ENCODE results near the gene TNFRSF18. TPM values are rescaled to one million over a fixed set of nuclear protein-coding genes. Genes with fewer than 3 reads are reported as not detected.
A peak's percentile ranks its signal among the peaks of the same experiment; 100 is the strongest.

TNFRSF18 gene
- total and polyA plus RNA-seq, 2 experiments from 2014 or later = 1.1 to 1.5 TPM

GRCh38 chr1:1191734-1192133 lies 14.7 kb downstream of the TNFRSF18 start:
- H3K4me2 ChIP-seq = no peak overlapping the region
- no peak overlapping the region for H3K4me3 Mint-ChIP-seq
- TF ChIP-seq, protein P1, sequence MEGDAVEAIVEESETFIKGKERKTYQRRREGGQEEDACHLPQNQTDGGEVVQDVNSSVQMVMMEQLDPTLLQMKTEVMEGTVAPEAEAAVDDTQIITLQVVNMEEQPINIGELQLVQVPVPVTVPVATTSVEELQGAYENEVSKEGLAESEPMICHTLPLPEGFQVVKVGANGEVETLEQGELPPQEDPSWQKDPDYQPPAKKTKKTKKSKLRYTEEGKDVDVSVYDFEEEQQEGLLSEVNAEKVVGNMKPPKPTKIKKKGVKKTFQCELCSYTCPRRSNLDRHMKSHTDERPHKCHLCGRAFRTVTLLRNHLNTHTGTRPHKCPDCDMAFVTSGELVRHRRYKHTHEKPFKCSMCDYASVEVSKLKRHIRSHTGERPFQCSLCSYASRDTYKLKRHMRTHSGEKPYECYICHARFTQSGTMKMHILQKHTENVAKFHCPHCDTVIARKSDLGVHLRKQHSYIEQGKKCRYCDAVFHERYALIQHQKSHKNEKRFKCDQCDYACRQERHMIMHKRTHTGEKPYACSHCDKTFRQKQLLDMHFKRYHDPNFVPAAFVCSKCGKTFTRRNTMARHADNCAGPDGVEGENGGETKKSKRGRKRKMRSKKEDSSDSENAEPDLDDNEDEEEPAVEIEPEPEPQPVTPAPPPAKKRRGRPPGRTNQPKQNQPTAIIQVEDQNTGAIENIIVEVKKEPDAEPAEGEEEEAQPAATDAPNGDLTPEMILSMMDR (conservative IDR thresholded peaks at IDR 0.05; ENCODE audit: low read depth in 2 of 2) = no peak
- TF ChIP-seq, protein P2, sequence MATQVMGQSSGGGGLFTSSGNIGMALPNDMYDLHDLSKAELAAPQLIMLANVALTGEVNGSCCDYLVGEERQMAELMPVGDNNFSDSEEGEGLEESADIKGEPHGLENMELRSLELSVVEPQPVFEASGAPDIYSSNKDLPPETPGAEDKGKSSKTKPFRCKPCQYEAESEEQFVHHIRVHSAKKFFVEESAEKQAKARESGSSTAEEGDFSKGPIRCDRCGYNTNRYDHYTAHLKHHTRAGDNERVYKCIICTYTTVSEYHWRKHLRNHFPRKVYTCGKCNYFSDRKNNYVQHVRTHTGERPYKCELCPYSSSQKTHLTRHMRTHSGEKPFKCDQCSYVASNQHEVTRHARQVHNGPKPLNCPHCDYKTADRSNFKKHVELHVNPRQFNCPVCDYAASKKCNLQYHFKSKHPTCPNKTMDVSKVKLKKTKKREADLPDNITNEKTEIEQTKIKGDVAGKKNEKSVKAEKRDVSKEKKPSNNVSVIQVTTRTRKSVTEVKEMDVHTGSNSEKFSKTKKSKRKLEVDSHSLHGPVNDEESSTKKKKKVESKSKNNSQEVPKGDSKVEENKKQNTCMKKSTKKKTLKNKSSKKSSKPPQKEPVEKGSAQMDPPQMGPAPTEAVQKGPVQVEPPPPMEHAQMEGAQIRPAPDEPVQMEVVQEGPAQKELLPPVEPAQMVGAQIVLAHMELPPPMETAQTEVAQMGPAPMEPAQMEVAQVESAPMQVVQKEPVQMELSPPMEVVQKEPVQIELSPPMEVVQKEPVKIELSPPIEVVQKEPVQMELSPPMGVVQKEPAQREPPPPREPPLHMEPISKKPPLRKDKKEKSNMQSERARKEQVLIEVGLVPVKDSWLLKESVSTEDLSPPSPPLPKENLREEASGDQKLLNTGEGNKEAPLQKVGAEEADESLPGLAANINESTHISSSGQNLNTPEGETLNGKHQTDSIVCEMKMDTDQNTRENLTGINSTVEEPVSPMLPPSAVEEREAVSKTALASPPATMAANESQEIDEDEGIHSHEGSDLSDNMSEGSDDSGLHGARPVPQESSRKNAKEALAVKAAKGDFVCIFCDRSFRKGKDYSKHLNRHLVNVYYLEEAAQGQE (IDR thresholded peaks at IDR 0.05; ENCODE audit: unreplicated experiment) = no peak
- TF ChIP-seq EZH2phosphoT487 (IDR thresholded peaks at IDR 0.05; ENCODE audit: unreplicated experiment) (no peak), CREB1 (CRISPR knock-in tag; IDR thresholded peaks at IDR 0.05; ENCODE audit: low read depth) (no peak), JUNB (IDR thresholded peaks at IDR 0.05; ENCODE audit: unreplicated experiment) (no peak), ZNF331 (CRISPR knock-in tag; IDR thresholded peaks at IDR 0.05; ENCODE audit: low read depth) (no peak), STAT1 (IDR thresholded peaks at IDR 0.05; ENCODE audit: unreplicated experiment) (no peak), NANOG (IDR thresholded peaks at IDR 0.05; ENCODE audit: borderline replicate concordance) (no peak), ZNF114 (CRISPR knock-in tag; IDR thresholded peaks at IDR 0.05) (no peak), POLR2AphosphoS5 (IDR thresholded peaks at IDR 0.05; ENCODE audit: low read depth) (no peak)
- ATAC-seq (no peak), DNase-seq (ENCODE audit: low spot score) (peak; percentile 35)
- H3K79me2 ChIP-seq (replicated peaks; ENCODE audit: insufficient read depth) = no peaks in the 10 kb centered on the region
- H3K4me3 ChIP-seq = no peak overlapping the region
- H3K9me2 ChIP-seq (ENCODE audit: insufficient read depth) = no peaks in the 10 kb centered on the region
- no peak overlapping the region for H3K27ac ChIP-seq (ENCODE audit: low read depth)
- H3K9me3 Mint-ChIP-seq = peaks cover 46% of the 10 kb centered on the region
- no peaks in the 10 kb centered on the region for H3K4me1 ChIP-seq (ENCODE audit: insufficient read depth)
- peaks cover 9% of the 10 kb centered on the region; the same call in 2 of the 3 replicates for H3K36me3 Mint-ChIP-seq (ENCODE audit: low read depth)
- no peaks in the 10 kb centered on the region for H3K27me3 Mint-ChIP-seq (ENCODE audit: insufficient read depth, low read depth, poor library complexity)
- no peak overlapping the region for H2AFZ ChIP-seq
- H3K4me1 Mint-ChIP-seq = no peaks in the 10 kb centered on the region
- no peaks in the 10 kb centered on the region for H3F3A ChIP-seq (replicated peaks; ENCODE audit: low read depth)
- H3K27ac Mint-ChIP-seq = no peak overlapping the region
- H3K36me3 ChIP-seq (ENCODE audit: insufficient read depth) = no peaks in the 10 kb centered on the region
- H4K20me1 ChIP-seq (replicated peaks; ENCODE audit: insufficient read depth) = no peaks in the 10 kb centered on the region
- no peaks in the 10 kb centered on the region for H3K27me3 ChIP-seq (ENCODE audit: insufficient read depth)

DNA sequence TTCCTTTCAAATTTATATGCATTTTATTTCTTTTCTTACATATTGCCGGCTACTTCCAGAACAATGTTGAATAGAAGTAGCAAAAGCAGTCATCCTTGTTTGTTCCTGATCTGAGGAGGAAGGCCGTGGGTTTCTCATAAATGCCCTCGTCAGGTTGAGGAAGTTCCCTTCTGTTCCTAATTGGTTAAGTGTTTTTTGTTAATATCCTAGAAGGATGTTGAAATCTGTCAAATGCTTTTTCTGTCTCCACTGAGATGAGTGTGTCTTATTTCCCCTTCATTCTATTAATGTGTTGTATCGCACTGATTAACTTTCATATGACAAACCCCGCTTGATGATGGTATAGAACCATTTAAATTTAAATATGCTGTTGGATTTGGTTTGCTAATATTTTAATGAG lies 17.3 kb downstream of the TNFRSF18 start:
- no peak for DNase-seq (ENCODE audit: low spot score)
- no peak overlapping the region for H3K27ac Mint-ChIP-seq
- Histone ChIP-seq H3K36me3 (ENCODE audit: insufficient read depth) (no peaks in the 10 kb centered on the region), H3K4me1 (ENCODE audit: insufficient read depth) (no peaks in the 10 kb centered on the region), H3F3A (replicated peaks; ENCODE audit: low read depth) (no peaks in the 10 kb centered on the region), H3K4me2 (no peak overlapping the region), H3K9me2 (ENCODE audit: insufficient read depth) (no peaks in the 10 kb centered on the region), H2AFZ (no peak overlapping the region), H3K27me3 (ENCODE audit: insufficient read depth) (no peaks in the 10 kb centered on the region), H3K27ac (ENCODE audit: low read depth) (no peak overlapping the region), H3K4me3 (no peak overlapping the region), H3K79me2 (replicated peaks; ENCODE audit: insufficient read depth) (no peaks in the 10 kb centered on the region), H4K20me1 (replicated peaks; ENCODE audit: insufficient read depth) (no peaks in the 10 kb centered on the region)
- H3K27me3 Mint-ChIP-seq (ENCODE audit: insufficient read depth, low read depth, poor library complexity) = no peaks in the 10 kb centered on the region
- peaks cover 30% of the 10 kb centered on the region for H3K9me3 Mint-ChIP-seq
- no peaks in the 10 kb centered on the region for H3K4me1 Mint-ChIP-seq
- no peak for ATAC-seq
- peaks cover 9% of the 10 kb centered on the region; the same call in 2 of the 3 replicates for H3K36me3 Mint-ChIP-seq (ENCODE audit: low read depth)
- H3K4me3 Mint-ChIP-seq = no peak overlapping the region
- TF ChIP-seq EZH2 (IDR thresholded peaks at IDR 0.05; ENCODE audit: low read depth, unreplicated experiment) = no peak
- TF ChIP-seq ZNF114 (CRISPR knock-in tag; IDR thresholded peaks at IDR 0.05) = no peak
- TF ChIP-seq, protein P1 (conservative IDR thresholded peaks at IDR 0.05; ENCODE audit: low read depth in 2 of 2) = no peak
- TF ChIP-seq, protein P3, sequence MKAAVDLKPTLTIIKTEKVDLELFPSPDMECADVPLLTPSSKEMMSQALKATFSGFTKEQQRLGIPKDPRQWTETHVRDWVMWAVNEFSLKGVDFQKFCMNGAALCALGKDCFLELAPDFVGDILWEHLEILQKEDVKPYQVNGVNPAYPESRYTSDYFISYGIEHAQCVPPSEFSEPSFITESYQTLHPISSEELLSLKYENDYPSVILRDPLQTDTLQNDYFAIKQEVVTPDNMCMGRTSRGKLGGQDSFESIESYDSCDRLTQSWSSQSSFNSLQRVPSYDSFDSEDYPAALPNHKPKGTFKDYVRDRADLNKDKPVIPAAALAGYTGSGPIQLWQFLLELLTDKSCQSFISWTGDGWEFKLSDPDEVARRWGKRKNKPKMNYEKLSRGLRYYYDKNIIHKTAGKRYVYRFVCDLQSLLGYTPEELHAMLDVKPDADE (IDR thresholded peaks at IDR 0.05) = no peak
- no peak for TF ChIP-seq CREB1 (CRISPR knock-in tag; IDR thresholded peaks at IDR 0.05; ENCODE audit: low read depth)
